NCI-H1417 treated with DMSO at 0.1 percent for 48 hours (cell line): Measurements from ENCODE around the gene LHX4.

Source experiments
- DNase-seq: peaks from one replicate; lab custom pipeline; 2025; lab: John Stamatoyannopoulos, UW

The LHX4 gene

DNA sequence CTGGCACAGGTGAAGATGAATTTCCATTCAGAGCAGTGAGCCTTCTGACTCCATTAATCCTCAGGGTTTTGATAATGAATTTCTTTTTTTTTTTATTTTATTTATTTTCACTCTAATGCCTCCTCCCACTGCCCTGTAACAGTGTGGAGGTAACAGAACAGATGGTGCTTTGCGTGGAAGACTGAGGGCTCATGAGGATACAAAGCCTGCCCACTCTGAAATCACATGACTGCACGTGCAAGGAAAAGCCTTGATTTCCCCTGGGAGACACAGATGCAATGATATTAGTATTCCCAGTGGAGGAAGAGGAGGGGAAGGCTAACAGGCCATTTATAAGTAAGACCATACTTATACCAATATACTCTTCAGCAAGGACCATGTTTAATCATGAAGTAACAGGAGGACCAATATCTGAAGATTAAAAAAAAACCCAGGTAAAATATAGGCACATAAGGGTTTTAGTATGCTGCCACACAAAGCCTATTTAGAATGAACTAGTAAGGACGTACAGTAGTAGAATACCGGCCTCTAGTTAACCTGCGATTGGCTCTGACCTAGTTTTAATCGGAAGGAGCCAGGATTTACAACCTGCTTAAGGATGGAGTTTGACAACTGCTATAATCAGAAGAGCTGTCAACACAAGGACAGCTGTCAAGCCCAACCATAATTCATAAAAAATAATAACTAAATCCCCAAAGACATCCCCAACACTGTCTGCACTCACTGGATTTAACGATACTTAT lies 69.6 kb downstream of the LHX4 start:
- DNase-seq, result no peak

DNA sequence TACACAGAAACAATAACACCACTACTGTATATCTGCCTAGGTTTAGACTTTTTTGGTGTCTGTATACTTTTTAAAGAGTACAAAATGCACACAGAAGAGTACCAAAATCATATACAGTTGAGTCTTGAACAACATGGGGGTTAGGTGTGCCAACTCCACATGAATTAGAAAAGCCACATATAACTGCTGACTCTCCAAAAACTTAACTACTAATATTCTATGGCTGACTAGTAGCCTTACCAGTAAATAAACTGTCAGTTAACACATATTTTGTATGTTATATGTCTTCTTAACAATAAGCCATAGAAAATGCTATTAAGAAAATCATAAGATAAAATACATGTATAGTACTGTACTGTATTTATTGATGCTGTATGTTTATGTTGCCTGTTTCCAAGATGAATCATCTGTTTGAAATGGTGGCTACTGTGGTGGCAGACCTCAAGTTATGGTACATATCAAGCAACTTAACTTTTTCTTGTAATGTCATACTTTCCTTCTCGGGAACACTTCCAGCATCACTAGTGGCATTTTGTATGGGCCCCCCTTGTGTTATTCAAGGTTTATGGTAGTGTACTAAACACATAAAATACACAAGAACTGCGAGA lies 71.2 kb downstream of the LHX4 start:
- no peak for DNase-seq

DNA sequence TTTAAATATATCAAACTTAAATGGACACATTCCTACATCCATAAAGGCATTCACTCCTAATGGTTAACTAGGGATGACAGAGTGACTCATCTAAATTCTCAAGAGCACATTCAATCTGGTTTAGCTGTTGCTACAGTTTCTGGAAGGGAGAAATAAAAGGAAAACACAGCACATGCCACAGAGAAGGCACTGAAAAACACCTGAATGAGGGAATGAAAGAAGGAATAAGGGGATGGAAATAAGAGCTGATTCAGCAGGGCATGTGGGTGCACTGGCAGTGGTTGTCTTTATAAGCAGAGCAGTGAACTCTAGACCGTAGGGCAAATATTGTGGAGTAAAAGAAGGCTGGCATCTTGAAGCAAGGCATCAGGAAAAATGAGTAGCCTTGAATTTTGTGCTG lies 79.3 kb downstream of the LHX4 start:
- no peak for DNase-seq

DNA sequence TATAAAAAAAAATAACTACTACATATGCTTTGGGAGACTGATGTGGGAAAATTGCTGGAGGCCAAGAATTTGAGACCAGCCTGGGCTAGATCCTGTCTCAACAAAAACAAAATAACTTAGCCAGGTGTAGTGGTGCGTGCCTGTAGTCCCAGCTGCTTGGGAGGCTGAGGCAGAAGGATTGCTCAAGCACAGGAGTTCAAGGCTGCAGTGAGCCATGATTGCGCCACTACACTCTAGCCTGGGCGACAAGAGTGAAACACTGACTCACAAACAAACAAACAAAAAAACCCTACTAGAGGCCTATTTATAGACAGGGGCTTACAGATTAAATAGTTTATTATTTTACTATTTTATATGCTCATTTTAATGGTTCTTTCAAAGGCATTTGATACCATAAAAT lies 80.0 kb downstream of the LHX4 start:
- no peak for DNase-seq

DNA sequence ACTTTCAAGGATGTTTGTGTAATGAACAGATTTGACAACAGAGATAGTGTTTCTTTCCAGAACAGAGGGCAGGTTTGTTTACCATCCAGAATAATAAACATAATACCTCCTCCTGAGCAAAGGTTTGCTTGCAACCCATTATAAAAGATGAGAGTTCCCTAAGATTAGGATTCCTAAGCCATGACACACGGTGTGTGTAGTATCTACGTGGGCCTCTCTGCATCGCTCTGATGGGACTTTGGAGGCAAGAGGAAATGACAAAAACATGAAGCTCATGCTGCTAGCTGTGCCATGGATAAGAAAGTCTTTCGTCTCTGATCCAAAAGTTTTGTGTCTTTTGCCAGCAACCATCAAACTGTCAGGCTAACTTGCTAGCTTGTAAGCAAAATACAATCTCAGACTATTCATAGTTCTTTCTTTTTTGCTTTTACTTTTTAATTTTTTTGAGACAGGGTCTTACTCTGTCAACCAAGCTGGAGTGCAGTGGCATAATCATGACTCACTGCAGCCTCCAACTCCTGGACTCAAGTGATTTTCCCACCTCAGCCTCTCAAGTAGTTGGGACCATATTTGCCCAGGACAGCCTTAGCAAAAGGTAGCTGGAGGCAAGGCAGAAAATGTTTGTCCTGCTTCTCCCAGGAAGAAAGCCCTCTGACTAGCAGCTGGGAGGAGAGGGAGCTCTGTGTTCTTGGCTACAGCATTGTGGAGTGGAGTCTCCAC lies 81.1 kb downstream of the LHX4 start:
- DNase-seq, result no peak

DNA sequence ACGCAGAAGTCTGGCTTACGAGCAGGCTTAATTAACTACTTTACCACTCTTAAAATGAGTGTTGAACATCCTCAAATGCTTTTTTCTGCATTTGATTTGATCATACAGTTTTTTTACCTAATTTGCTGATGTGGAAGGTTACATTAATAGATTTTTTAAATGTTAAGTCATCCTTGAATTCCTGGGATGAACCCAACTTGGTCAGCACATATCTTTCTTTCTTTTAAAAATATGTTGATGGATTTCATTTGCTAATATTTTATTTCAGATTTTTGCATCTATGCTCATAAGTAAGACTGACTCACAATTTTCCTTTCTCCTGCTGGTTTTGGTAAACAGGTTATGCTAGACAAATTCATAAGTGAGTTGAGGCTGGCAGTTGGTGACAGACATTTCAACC lies 82.9 kb downstream of the LHX4 start:
- no peak for DNase-seq

DNA sequence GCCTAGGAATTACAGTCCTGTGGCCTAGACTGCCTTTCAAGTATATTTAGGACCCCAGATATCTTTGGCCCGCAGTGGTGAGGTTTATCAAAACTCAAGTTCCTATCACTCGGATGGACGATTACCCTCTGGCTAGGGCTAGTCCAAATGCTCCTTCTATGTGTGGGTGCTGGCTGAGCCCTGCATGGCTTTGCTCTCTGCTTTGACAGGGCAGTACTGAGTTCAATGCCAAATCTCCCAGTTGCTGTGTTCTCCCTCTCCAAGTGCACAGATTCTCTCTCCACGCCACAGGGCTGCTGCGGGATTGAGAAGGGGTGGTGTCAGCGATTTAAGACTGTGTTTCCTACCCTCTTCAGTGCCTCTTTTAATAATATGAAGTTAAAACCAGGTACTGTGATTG lies 97.0 kb downstream of the LHX4 start:
- no peak for DNase-seq
